ENCODE results near the gene ASB17. TPM values are rescaled to one million over a fixed set of nuclear protein-coding genes. Genes with fewer than 3 reads are reported as not detected.
"Not testable (repeated sequence)": the region's sequence is repeated elsewhere in the genome, so short reads cannot be mapped to it uniquely, and the experiment has no call there.

The ASB17 gene
- total and polyA plus RNA-seq, 8 donors, result not detected

- H3K4me3 ChIP-seq, result no peak overlapping the region
- H3K27ac ChIP-seq, result no peak overlapping the region
- TF ChIP-seq CTCF (IDR thresholded peaks at IDR 0.05), result no peak
Measured at GRCh38 chr1:75967719-75968118, 35.5 kb upstream of the ASB17 start.

GRCh38 chr1:75964760-75965408 lies 32.7 kb upstream of the ASB17 start:
- no peak overlapping the region for H3K4me3 ChIP-seq
- intact Hi-C loops (cut with DNase I), result no loop called here
- H3K4me1 ChIP-seq, result no peaks in the 10 kb centered on the region
- no peak overlapping the region for H3K27ac ChIP-seq
- DNase-seq (no peak), ATAC-seq (no peak)
- no peaks in the 10 kb centered on the region for H3K27me3 ChIP-seq
- H3K9me3 ChIP-seq, result peaks cover 0 to 5% of the 10 kb centered on the region in 2 donors
- no peaks in the 10 kb centered on the region for H3K36me3 ChIP-seq
- no peak for TF ChIP-seq CTCF (IDR thresholded peaks at IDR 0.05)

More at GRCh38 chr1:75967719-75968118, 35.5 kb upstream of the ASB17 start:
- Histone ChIP-seq H3K36me3 (no peaks in the 10 kb centered on the region), H3K9me3 (no peaks in the 10 kb centered on the region), H3K27me3 (no peaks in the 10 kb centered on the region), H3K4me1 (no peaks in the 10 kb centered on the region)
- ATAC-seq, result no peak
- no peak for DNase-seq
- intact Hi-C loops (cut with DNase I), result no loop called here

GRCh38 chr1:75964110-75964759 lies 32.0 kb upstream of the ASB17 start:
- H3K4me1 ChIP-seq; H3K4me3 ChIP-seq; H3K36me3 ChIP-seq; DNase-seq; H3K9me3 ChIP-seq; ATAC-seq; H3K27ac ChIP-seq; intact Hi-C loops (cut with DNase I); H3K27me3 ChIP-seq: not testable (repeated sequence)

GRCh38 chr1:75954586-75954985 lies 22.4 kb upstream of the ASB17 start:
- Histone ChIP-seq H3K9me3 (no peaks in the 10 kb centered on the region), H3K4me3 (no peak overlapping the region), H3K27me3 (no peaks in the 10 kb centered on the region), H3K4me1 (no peaks in the 10 kb centered on the region), H3K27ac (no peak overlapping the region), H3K36me3 (no peaks in the 10 kb centered on the region)
- no peak for ATAC-seq
- no peak for DNase-seq
- intact Hi-C loops (cut with DNase I), result no loop called here
- no peak for TF ChIP-seq CTCF (IDR thresholded peaks at IDR 0.05)

GRCh38 chr1:75953461-75953860 lies 21.3 kb upstream of the ASB17 start:
- H3K27ac ChIP-seq, result no peak overlapping the region
- no peak for ATAC-seq
- no peaks in the 10 kb centered on the region for H3K27me3 ChIP-seq
- H3K9me3 ChIP-seq, result no peaks in the 10 kb centered on the region
- intact Hi-C loops (cut with DNase I), result no loop called here
- H3K36me3 ChIP-seq, result no peaks in the 10 kb centered on the region
- H3K4me1 ChIP-seq, result no peaks in the 10 kb centered on the region
- DNase-seq, result no peak
- TF ChIP-seq CTCF (IDR thresholded peaks at IDR 0.05), result no peak
- no peak overlapping the region for H3K4me3 ChIP-seq
